ENCODE measurements around the gene ZNF860. TPM values are rescaled to one million over a fixed set of nuclear protein-coding genes. Genes with fewer than 3 reads are reported as not detected.
A peak's percentile ranks its signal among the peaks of the same experiment; 100 is the strongest.

Gene ZNF860
- total and polyA plus RNA-seq, 2 of the 4 experiments (the other 2 are of a cell fraction), result 0.18 to 0.26 TPM

GRCh38 chr3:31974964-31975363 is 6.6 kb upstream of the ZNF860 start:
- peak overlapping the region in 1 of 2 experiments; percentile 60; a peak in 2 of 4 replicates for H4K8ac ChIP-seq (ENCODE audit: low read depth in 2 of 2, low read length in 2 of 2)
- no peak overlapping the region for H3K27ac ChIP-seq (ENCODE audit: insufficient read depth, low read length)
- in situ Hi-C loops (cut with MboI; ENCODE audit: low sequenced_read_pairs) (no loop called here), dilution Hi-C loops (cut with HindIII; ENCODE audit: low sequenced_read_pairs, unreplicated experiment) (no loop called here), intact Hi-C loops (cut with micrococcal nuclease) (no loop called here)
- H3K56ac ChIP-seq (ENCODE audit: extremely low read depth, insufficient read depth, low read length), result no peak overlapping the region
- H4K20me1 ChIP-seq (ENCODE audit: insufficient read depth, low read length), result peaks cover 4% of the 10 kb centered on the region; the same call in 1 of the 2 replicates
- no peaks in the 10 kb centered on the region for H3K36me3 ChIP-seq (ENCODE audit: control insufficient read depth, insufficient read depth, low read length)
- BruUV-seq (replicated peaks), result no TSS peak
- DNase-seq (no peak), ATAC-seq (ENCODE audit: low read depth) (no peak)
- H3K4me3 ChIP-seq (ENCODE audit: insufficient read depth, low read depth, low read length), result no peak overlapping the region
- H3K14ac ChIP-seq (replicated peaks; ENCODE audit: low read depth, low read length), result no peak overlapping the region
- peak overlapping the region; percentile 60 for H2BK5ac ChIP-seq (ENCODE audit: low read depth, low read length, poor library complexity, severe bottlenecking)
- POLR2A ChIA-PET (ENCODE audit: unreplicated experiment), result no interaction called here
- no peak overlapping the region for H3K4me2 ChIP-seq (ENCODE audit: low read depth, low read length)
- peaks cover 4% of the 10 kb centered on the region; the same call in 1 of the 2 replicates for H3K9me1 ChIP-seq (ENCODE audit: insufficient read depth, low read length)
- H3K4me1 ChIP-seq (ENCODE audit: control insufficient read depth, insufficient read depth, low read length), result peaks cover 3% of the 10 kb centered on the region; the same call in 1 of the 2 replicates
- no peak overlapping the region for H2AFZ ChIP-seq (replicated peaks; ENCODE audit: low read length, poor library complexity)
- H4K5ac ChIP-seq (ENCODE audit: low read depth, low read length), result no peak overlapping the region
- no CpG with 5 or more reads among the region's 5 CpGs for whole genome bisulfite sequencing, 2 experiments (ENCODE audit: extremely low coverage in 2 of 2, insufficient read length in 1 of 2)
- TF ChIP-seq FOS (IDR thresholded peaks at IDR 0.05; ENCODE audit: low read depth, low read length), result no peak
- TF ChIP-seq MXI1 (IDR thresholded peaks at IDR 0.05; ENCODE audit: borderline replicate concordance, low read depth, low read length), result no peak
- no peak for TF ChIP-seq CHD1 (IDR thresholded peaks at IDR 0.05; ENCODE audit: low read depth, low read length)
- no peak for TF ChIP-seq NFE2L2 (IDR thresholded peaks at IDR 0.05; ENCODE audit: low read depth, low read length)
- TF ChIP-seq CTCF (conservative IDR thresholded peaks at IDR 0.05; ENCODE audit: low read depth, low read length), result no peak
- TF ChIP-seq CEBPB (IDR thresholded peaks at IDR 0.05; ENCODE audit: low read depth, low read length), result no peak
- no peak for TF ChIP-seq POLR2A (IDR thresholded peaks at IDR 0.05; ENCODE audit: low read depth, low read length)
- no peak for TF ChIP-seq RAD21 (IDR thresholded peaks at IDR 0.05; ENCODE audit: low read length)
- no peak for TF ChIP-seq MAZ (IDR thresholded peaks at IDR 0.05; ENCODE audit: borderline replicate concordance, low read depth, low read length)
- TF ChIP-seq BHLHE40 (IDR thresholded peaks at IDR 0.05; ENCODE audit: low read depth, low read length), result no peak
- no peak for TF ChIP-seq RFX5 (IDR thresholded peaks at IDR 0.05; ENCODE audit: low read depth, low read length)
- TF ChIP-seq USF2 (IDR thresholded peaks at IDR 0.05; ENCODE audit: low read depth, low read length), result no peak
- no peak for TF ChIP-seq ELK1 (IDR thresholded peaks at IDR 0.05; ENCODE audit: borderline replicate concordance, low read depth, low read length)
- TF ChIP-seq MAFK (IDR thresholded peaks at IDR 0.05; ENCODE audit: low read depth, low read length), result no peak
- TF ChIP-seq RCOR1 (IDR thresholded peaks at IDR 0.05; ENCODE audit: insufficient replicate concordance, low read length), result no peak
- H3K4ac ChIP-seq (ENCODE audit: low read depth, low read length), result no peak overlapping the region; the same call in 1 of the 2 replicates
- H3K18ac ChIP-seq (ENCODE audit: low read depth, low read length), result peak overlapping the region; percentile 53; the same call in 1 of the 2 replicates
- no peak overlapping the region for H2AK5ac ChIP-seq (ENCODE audit: low read depth, low read length)
- no peaks in the 10 kb centered on the region for H3K27me3 ChIP-seq (ENCODE audit: control insufficient read depth, insufficient read depth, low read length)
- H2BK120ac ChIP-seq (ENCODE audit: low read depth, low read length), result no peak overlapping the region
- H3K23ac ChIP-seq (ENCODE audit: low read depth, low read length), result no peak overlapping the region
- H4K91ac ChIP-seq (ENCODE audit: insufficient read depth, low read depth, low read length), result peak overlapping the region; percentile 5; the same call in 1 of the 2 replicates
- H3K79me1 ChIP-seq (ENCODE audit: low read depth in 1 of 2, low read length in 2 of 2), result peaks cover 17 to 40% of the 10 kb centered on the region in 2 experiments; a peak in 3 of 4 replicates
- H3K9ac ChIP-seq (ENCODE audit: low read depth, low read length), result no peak overlapping the region
- no peak overlapping the region for H2AK9ac ChIP-seq (replicated peaks; ENCODE audit: low read depth, low read length, poor library complexity)
- CTCF ChIA-PET, result no interaction called here
- H2BK20ac ChIP-seq (ENCODE audit: low read depth, low read length), result peak overlapping the region; percentile 35
- no peaks in the 10 kb centered on the region for H3K9me3 ChIP-seq (ENCODE audit: control insufficient read depth, insufficient read depth, low read length)
- H2BK15ac ChIP-seq (ENCODE audit: low read depth, low read length), result no peak overlapping the region

All from IMR-90 (cell line).